GM12878 (cell line): ENCODE results near the gene PRKG1. TPM values are rescaled to one million over a fixed set of nuclear protein-coding genes. Genes with fewer than 3 reads are reported as not detected.

Source experiments
- ATAC-seq: fragments of 200-7000 bp; cut with Tn5 transposase; 3 replicates; pipeline ENCODE4 v1.9.1; 2020; ENCODE audit warnings: mild to moderate bottlenecking, moderate library complexity
- BruUV-seq: library from RNA; stranded (reverse); fragments of 400-500 nt; replicated peaks from 2 replicates; lab custom pipeline; 2021; lab: Mats Ljungman, UMichigan
- CTCF ChIA-PET: fragments of 300-600 bp; sonication (Branson Sonifier 250); formaldehyde crosslinking; extraction: SDS; loops from one replicate; lab custom pipeline; 2021; ENCODE audit warnings: inconsistent platforms; lab: Yijun Ruan, JAX
- POLR2A ChIA-PET: fragments of 350-600 bp; formaldehyde crosslinking; extraction: SDS; loops from one replicate; lab custom pipeline; 2021; ENCODE audit warnings: inconsistent platforms; lab: Charles Lee
- RAD21 ChIA-PET: fragments of 300-600 bp; sonication (Branson Sonifier 250); formaldehyde crosslinking; loops from one replicate; lab custom pipeline; 2023; ENCODE audit warnings: antibody characterized with exemption; ENCODE audit not compliant: unreplicated experiment; lab: Charles Lee
- SMC1A ChIA-PET: fragments of 300-600 bp; sonication (Branson Sonifier 250); formaldehyde crosslinking; loops from one replicate; lab custom pipeline; 2023; ENCODE audit not compliant: unreplicated experiment, uncharacterized antibody; lab: Charles Lee
- DNase-seq: peaks from one replicate; pipeline ENCODE4 v3.0.0-alpha.2; 2011; ENCODE audit warnings: low read depth, low spot score
- FAIRE-seq: peaks from 3 replicates; lab custom pipeline; 2011; peaks lifted over from hg19 to GRCh38; lab: Jason Lieb, UNC
- H2AFZ ChIP-seq: 2 replicates; pipeline ENCODE4 v1.6.0; 2011; ENCODE audit warnings: low read depth, low read length, control low read depth; ENCODE audit not compliant: control insufficient read depth
- H3K27ac ChIP-seq: 2 replicates; pipeline ENCODE4 v1.5.1; 2011; ENCODE audit warnings: control low read depth; ENCODE audit not compliant: control insufficient read depth, insufficient read depth
- H3K27me3 ChIP-seq, 2 experiments: replicated peaks in 1 of 2; 2 replicates each; pipeline versions ENCODE4 v1.6.0 to v1.6.1; 2011; ENCODE audit warnings: low read length in 1 of 2; ENCODE audit not compliant: control insufficient read depth in 2 of 2, insufficient read depth in 2 of 2
- H3K36me3 ChIP-seq, 2 experiments: 2 replicates each; pipeline ENCODE4 v1.5.1; 2011; ENCODE audit warnings: low read length in 1 of 2; ENCODE audit not compliant: control insufficient read depth in 2 of 2, insufficient read depth in 2 of 2
- H3K4me1 ChIP-seq: 2 replicates; pipeline ENCODE4 v1.6.1; 2011; ENCODE audit warnings: mild to moderate bottlenecking, low read length, moderate library complexity, mixed read lengths; ENCODE audit not compliant: control insufficient read depth, insufficient read depth
- H3K4me2 ChIP-seq: 2 replicates; pipeline ENCODE4 v1.6.0; 2011; ENCODE audit warnings: control low read depth; ENCODE audit not compliant: control insufficient read depth, insufficient read depth
- H3K4me3 ChIP-seq: fragments of 200-600 bp; sonication (generic); 2 replicates; pipeline ENCODE4 v1.5.1; 2016
- H3K79me2 ChIP-seq: 2 replicates; pipeline ENCODE4 v1.6.0; 2011; ENCODE audit warnings: low read length; ENCODE audit not compliant: control insufficient read depth, insufficient read depth
- H3K9ac ChIP-seq: 2 replicates; pipeline ENCODE4 v1.8.0; 2011; ENCODE audit warnings: low read length, control low read depth, mixed read lengths; ENCODE audit not compliant: control insufficient read depth, insufficient read depth
- H3K9me3 ChIP-seq: replicated peaks from 3 replicates; pipeline ENCODE4 v1.5.1; 2011; ENCODE audit warnings: mild to moderate bottlenecking, low read length; ENCODE audit not compliant: control insufficient read depth, insufficient read depth
- H4K20me1 ChIP-seq: 2 replicates; pipeline ENCODE4 v1.6.0; 2011; ENCODE audit not compliant: control insufficient read depth, insufficient read depth
- BCLAF1 ChIP-seq: fragments of 450-650 bp; IDR thresholded peaks from 2 replicates; pipeline ENCODE4 v1.6.1; 2017; ENCODE audit warnings: antibody characterized with exemption, mild to moderate bottlenecking, moderate library complexity
- FOXM1 ChIP-seq: IDR thresholded peaks from 2 replicates; pipeline ENCODE4 v1.6.1; 2012; ENCODE audit warnings: low read depth, mild to moderate bottlenecking, inconsistent platforms, low read length, moderate library complexity
- IKZF2 ChIP-seq, 2 experiments: fragments of 450-650 bp; IDR thresholded peaks; 2 replicates each; pipeline ENCODE4 v1.6.1; 2017; ENCODE audit warnings: mild to moderate bottlenecking in 2 of 2, moderate library complexity in 2 of 2
- MTA2 ChIP-seq: fragments of 450-650 bp; IDR thresholded peaks from 2 replicates; pipeline ENCODE4 v1.6.1; 2016; ENCODE audit warnings: low read depth, mild to moderate bottlenecking, moderate library complexity
- NFYA ChIP-seq: IDR thresholded peaks from 2 replicates; pipeline ENCODE4 v1.6.1; 2011; ENCODE audit warnings: low read depth, mild to moderate bottlenecking, low read length, improper control_type of control experiment, borderline replicate concordance
- NRF1 ChIP-seq: conservative IDR thresholded peaks from 2 replicates; pipeline ENCODE4 v1.6.1; 2011; ENCODE audit warnings: mild to moderate bottlenecking, low read depth, low read length, improper control_type of control experiment
- PAX5 ChIP-seq: IDR thresholded peaks from 2 replicates; pipeline ENCODE4 v1.6.1; 2011; ENCODE audit warnings: low read depth, low read length, borderline replicate concordance
- PAX8 ChIP-seq: fragments of 450-650 bp; IDR thresholded peaks from 2 replicates; pipeline ENCODE4 v1.6.1; 2017; ENCODE audit warnings: mild to moderate bottlenecking, moderate library complexity
- POLR2A ChIP-seq: IDR thresholded peaks from 2 replicates; pipeline ENCODE4 v1.6.1; 2011; ENCODE audit warnings: low read depth, mild to moderate bottlenecking, low read length
- SKIL ChIP-seq: fragments of 450-650 bp; IDR thresholded peaks from 2 replicates; pipeline ENCODE4 v1.6.1; 2017; ENCODE audit warnings: mild to moderate bottlenecking, low read depth, inconsistent platforms; ENCODE audit not compliant: poor library complexity, severe bottlenecking
- SMAD1 ChIP-seq: fragments of 450-650 bp; IDR thresholded peaks from 2 replicates; pipeline ENCODE4 v1.6.1; 2018; ENCODE audit warnings: mild to moderate bottlenecking, low read depth; ENCODE audit not compliant: partially characterized antibody
- SREBF1 ChIP-seq: IDR thresholded peaks from 2 replicates; pipeline ENCODE4 v1.6.1; 2012; ENCODE audit warnings: mild to moderate bottlenecking, low read length
- TARDBP ChIP-seq: IDR thresholded peaks from 2 replicates; pipeline ENCODE4 v1.6.1; 2016; ENCODE audit warnings: borderline replicate concordance
- ZBTB40 ChIP-seq: fragments of 450-650 bp; IDR thresholded peaks from 2 replicates; pipeline ENCODE4 v1.6.1; 2016; ENCODE audit warnings: mild to moderate bottlenecking, moderate library complexity, borderline replicate concordance
- WGBS: methylation state at CpG from one replicate; pipeline ENCODE4 v1.1.6; 2016; ENCODE audit warnings: low lambda C conversion rate; ENCODE audit not compliant: insufficient replicate concordance, insufficient coverage; ENCODE audit errors: missing lambda C conversion rate; 5-methylcytosine and 5-hydroxymethylcytosine counted together
- in situ Hi-C: fragments of 300-500 bp; cut with MboI; formaldehyde crosslinking; loops from 9 replicates; pipeline ENCODE4 v1.14.3; 2018; ENCODE audit warnings: mixed read lengths
- intact Hi-C: fragments of 100-400 bp; cut with micrococcal nuclease; formaldehyde crosslinking; loops from one replicate; pipeline ENCODE4 v1.14.2; 2022; ENCODE audit not compliant: unreplicated experiment
- polyA plus RNA-seq, 11 experiments: library from polyadenylated mRNA; depleted of rRNA in 4 of 11; unstranded in 6 of 11; stranded (reverse) in 5 of 11; fragments of >200 nt; fragmentation: Nextera tagmentation in 4 of 11; fragmentation: Illumina TruSeq in 1 of 11; extraction: Ambion mirVana in 4 of 11; extraction: Trizol in 1 of 11; gene quantifications; 1 replicate in 1 of 11; 2 replicates in 10 of 11; pipeline versions ENCODE4 v1.2.1 to v1.2.3, GENCODE V29; 2011 to 2016; ENCODE audit warnings: inconsistent platforms in 2 of 11, missing spikeins in 2 of 11, low read depth in 1 of 11
- total RNA-seq, 4 experiments: library from RNA; depleted of rRNA in 3 of 4; stranded (reverse); fragments of >200 nt in 3 of 4; fragmentation: Illumina TruSeq in 1 of 4; extraction: Trizol in 1 of 4; gene quantifications; 2 replicates each; pipeline versions ENCODE4 v1.2.1 to v1.2.3, GENCODE V29; 2013 to 2021

PRKG1 gene
- total and polyA plus RNA-seq, 10 of the 15 experiments (the other 5 are each of a cell fraction or from before 2014, with no cell fraction given), result 0.04 to 0.05 TPM; not detected in 8

GRCh38 chr10:51319173-51319435, 244.8 kb downstream of the PRKG1 start:
- WGBS, result 0% methylated on average over 1 of the region's 1 CpG
- Histone ChIP-seq H3K4me1 (no peaks in the 10 kb centered on the region), H3K9me3 (no peaks in the 10 kb centered on the region), H3K36me3 (no peaks in the 10 kb centered on the region), H2AFZ (no peak overlapping the region), H3K79me2 (no peaks in the 10 kb centered on the region), H4K20me1 (no peaks in the 10 kb centered on the region), H3K4me2 (no peak overlapping the region), H3K9ac (no peak overlapping the region), H3K27ac (no peak overlapping the region), H3K4me3 (no peak overlapping the region), H3K27me3 (peaks cover 0 to 2% of the 10 kb centered on the region in 2 experiments; a peak in 1 of 4 replicates)
- intact Hi-C loops, result no loop called here
- TF ChIP-seq PAX5, result no peak
- TF ChIP-seq SMAD1, result no peak
- TF ChIP-seq SKIL, result no peak
- TF ChIP-seq NFYA, result no peak
- no peak for TF ChIP-seq IKZF2 (IDR thresholded peaks at IDR 0.05)
- TF ChIP-seq PAX8, result no peak
- TF ChIP-seq ZBTB40, result no peak
- no peak for TF ChIP-seq BCLAF1
- no peak for TF ChIP-seq NRF1
- TF ChIP-seq FOXM1, result no peak
- no peak for TF ChIP-seq TARDBP
- TF ChIP-seq SREBF1, result no peak
- TF ChIP-seq MTA2, result no peak
- TF ChIP-seq POLR2A, result no peak
- ChIA-PET RAD21 (no interaction called here), SMC1A (interaction anchor here (0.8 kb wide), 1 partner anchor 11 kb away, joined by 3 read pairs; no protein-coding TSS in a partner anchor), CTCF (no interaction called here), POLR2A (no interaction called here)
- DNase-seq (no peak), ATAC-seq (no peak), FAIRE-seq (no peak)
- in situ Hi-C loops, result no loop called here
- no TSS peak for BruUV-seq
